MG63 (cell line): ENCODE data around the gene ALG1. TPM values are rescaled to one million over a fixed set of nuclear protein-coding genes. Genes with fewer than 3 reads are reported as not detected.
"Not testable (repeated sequence)": the region's sequence is repeated elsewhere in the genome, so short reads cannot be mapped to it uniquely, and the experiment has no call there.

Source experiments
- DNase-seq: peaks from one replicate; pipeline ENCODE4 v3.0.0-alpha.2; 2020
- H3K27me3 ChIP-seq: fragments of 250-450 bp; sonication (Bioruptor Pico); 2 replicates; pipeline ENCODE4 v1.5.1; 2020; ENCODE audit warnings: mild to moderate bottlenecking, moderate library complexity
- H3K36me3 ChIP-seq: fragments of 250-450 bp; sonication (Bioruptor Pico); 2 replicates; pipeline ENCODE4 v1.5.1; 2020; ENCODE audit warnings: mild to moderate bottlenecking, moderate library complexity
- H3K4me3 ChIP-seq: fragments of 250-450 bp; sonication (Bioruptor Pico); 2 replicates; pipeline ENCODE4 v1.5.1; 2020; ENCODE audit warnings: mild to moderate bottlenecking, moderate library complexity
- H3K9me3 ChIP-seq: fragments of 250-450 bp; sonication (Bioruptor Pico); 2 replicates; pipeline ENCODE4 v1.5.1; 2020; ENCODE audit warnings: mild to moderate bottlenecking, moderate library complexity
- total RNA-seq: library from RNA; depleted of rRNA; stranded (reverse); fragments of >200 nt; shearing (Covaris generic); gene quantifications from 2 replicates; pipeline ENCODE4 v1.2.3, GENCODE V29; 2014; ENCODE audit warnings: low replicate concordance; rRNA removed

The ALG1 gene
- total RNA-seq, 1 experiment from 2014 or later = 53.2 TPM

DNA sequence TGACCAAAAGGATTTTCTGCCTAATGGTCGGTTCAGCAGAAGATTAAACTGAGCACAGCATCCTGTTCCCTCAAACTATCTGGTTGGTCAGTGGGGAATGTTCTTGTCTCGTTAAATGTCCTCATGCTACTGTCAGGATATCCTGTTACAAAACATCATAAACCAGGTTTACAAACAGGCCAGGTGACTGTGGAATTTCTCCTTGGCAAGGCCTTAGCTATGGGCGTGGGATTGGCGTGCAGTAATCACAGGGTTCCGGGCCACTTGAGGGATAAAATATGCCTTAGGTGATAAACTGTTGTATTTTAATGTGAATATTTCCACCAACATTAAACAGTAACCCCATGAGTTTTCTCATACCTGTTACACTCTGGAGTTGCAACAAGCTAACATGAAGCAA lies 33.4 kb downstream of the ALG1 start:
- H3K27me3 ChIP-seq, H3K36me3 ChIP-seq, H3K4me3 ChIP-seq, DNase-seq, H3K9me3 ChIP-seq: not testable (repeated sequence)

DNA sequence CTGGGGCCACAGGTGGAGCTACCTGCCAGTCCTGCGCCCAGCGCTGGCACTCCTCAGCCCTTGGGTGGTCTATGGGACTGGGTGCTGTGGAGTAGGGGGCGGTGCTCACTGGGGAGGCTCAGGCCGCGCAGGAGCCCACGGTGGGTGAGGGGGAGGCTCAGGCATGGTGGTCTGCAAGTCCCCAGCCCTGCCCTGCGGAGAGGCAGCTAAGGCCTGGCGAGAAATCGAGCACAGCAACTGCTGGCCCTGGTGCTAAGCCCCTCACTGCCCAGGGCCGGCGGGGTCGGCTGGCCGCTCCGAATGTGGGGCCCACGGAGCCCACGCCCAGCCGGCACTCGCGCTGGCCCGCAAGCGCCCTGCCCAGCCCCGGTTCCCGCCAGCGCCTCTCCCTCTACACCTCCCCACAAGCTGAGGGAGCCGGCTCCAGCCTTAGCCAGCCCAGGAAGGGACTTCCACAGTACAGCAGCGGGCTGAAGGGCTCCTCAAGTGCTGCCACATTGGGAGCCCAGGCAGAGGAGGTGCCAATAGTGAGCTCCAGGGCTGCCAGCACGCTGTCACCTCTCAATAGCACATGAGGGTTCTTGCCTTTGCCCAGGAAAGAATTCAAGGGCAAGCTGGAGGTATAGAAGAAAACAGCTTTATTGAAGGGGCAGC lies 37.0 kb downstream of the ALG1 start:
- H3K4me3 ChIP-seq = no peak overlapping the region
- no peaks in the 10 kb centered on the region for H3K9me3 ChIP-seq
- H3K27me3 ChIP-seq = no peaks in the 10 kb centered on the region
- DNase-seq = no peak
- H3K36me3 ChIP-seq = no peaks in the 10 kb centered on the region

DNA sequence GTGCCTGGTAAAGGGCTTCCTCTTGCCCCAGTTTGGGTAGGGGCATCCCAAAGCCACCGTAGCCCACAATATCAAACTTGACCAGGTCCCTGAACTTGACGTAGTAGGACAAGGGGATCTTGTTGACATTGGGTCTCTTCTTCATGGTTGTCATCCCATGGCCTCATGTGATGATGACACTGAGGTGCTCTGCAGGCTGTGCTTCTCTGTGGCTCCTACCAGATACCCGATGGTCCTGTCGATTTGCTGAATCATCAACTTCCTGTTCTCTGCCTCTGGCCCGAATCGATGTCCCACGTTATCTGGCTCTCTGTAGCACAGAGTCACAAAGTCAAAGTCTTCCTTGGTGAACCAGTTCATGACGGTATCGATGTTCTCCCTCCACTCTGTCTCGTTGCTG lies 39.3 kb downstream of the ALG1 start:
- H3K27me3 ChIP-seq, H3K4me3 ChIP-seq, H3K9me3 ChIP-seq, DNase-seq, H3K36me3 ChIP-seq: not testable (repeated sequence)

DNA sequence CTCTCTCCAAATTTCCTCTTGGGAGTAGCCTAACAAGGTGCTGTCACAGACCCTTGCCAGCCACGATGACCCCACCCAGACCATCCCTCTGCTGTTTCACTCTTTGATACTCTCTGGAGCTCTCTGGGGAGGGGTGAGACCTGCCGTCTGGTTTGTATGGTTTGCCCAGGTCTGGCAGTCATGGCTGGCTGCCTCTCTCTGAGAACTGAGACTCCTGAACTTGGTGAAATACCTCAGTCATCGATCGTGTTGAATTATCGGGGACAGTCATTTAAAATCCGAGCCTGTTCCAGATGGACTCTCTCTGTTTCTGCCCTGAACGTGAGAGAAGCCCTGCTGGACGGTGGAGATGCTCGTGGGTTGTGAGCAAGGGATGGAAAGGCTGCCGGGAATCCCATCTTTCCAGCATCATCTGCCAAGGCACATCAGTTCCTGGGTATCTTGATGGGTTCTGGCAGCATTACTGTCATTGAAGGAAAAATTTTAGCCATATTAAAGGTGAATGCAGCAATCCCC lies 45.2 kb downstream of the ALG1 start:
- H3K4me3 ChIP-seq, DNase-seq: not testable (repeated sequence)
- peaks cover 19% of the 10 kb centered on the region for H3K27me3 ChIP-seq

DNA sequence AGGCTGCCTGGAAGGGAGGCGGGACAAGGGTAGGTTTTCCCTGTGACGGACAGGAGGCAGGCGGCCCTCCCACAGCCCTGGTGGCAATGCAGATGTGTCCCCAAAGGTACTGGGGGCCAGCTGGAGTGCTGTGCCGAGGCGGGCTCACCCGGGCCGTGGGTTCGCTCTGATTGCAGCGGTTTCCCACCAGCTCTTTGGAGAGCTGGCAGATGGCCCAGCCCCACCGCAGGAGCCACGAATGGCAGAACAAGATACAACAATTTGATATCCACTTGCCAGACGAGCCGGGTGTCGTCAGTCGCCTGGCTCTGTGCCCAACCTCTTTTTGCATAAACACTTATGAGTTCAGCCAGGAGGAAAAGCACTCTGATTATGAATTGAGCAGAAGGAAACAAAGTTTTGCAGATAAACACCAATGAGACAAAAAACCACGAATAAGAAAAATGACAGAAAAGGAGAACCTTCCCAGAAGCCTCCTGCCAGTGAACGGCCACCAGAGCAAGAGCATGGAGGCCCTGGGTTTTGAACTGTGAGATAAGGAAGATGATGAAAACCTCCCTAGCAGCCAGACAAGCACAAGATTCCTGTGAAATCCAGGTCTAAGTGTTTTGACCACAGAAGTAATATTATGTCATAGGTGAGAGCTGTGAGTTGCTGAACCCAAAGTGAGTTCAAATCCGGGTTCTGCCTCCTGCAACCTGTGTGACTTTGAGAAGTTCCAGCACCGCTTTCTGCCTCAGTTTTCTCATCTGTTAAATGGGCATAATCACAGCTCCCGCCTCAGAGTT lies 45.9 kb downstream of the ALG1 start:
- peak; percentile 25 for DNase-seq
- H3K9me3 ChIP-seq, H3K4me3 ChIP-seq, H3K36me3 ChIP-seq: not testable (repeated sequence)
- H3K27me3 ChIP-seq = peaks cover 19% of the 10 kb centered on the region

More for the DNA sequence above, 45.2 kb downstream of the ALG1 start:
- H3K36me3 ChIP-seq, H3K9me3 ChIP-seq: not testable (repeated sequence)

DNA sequence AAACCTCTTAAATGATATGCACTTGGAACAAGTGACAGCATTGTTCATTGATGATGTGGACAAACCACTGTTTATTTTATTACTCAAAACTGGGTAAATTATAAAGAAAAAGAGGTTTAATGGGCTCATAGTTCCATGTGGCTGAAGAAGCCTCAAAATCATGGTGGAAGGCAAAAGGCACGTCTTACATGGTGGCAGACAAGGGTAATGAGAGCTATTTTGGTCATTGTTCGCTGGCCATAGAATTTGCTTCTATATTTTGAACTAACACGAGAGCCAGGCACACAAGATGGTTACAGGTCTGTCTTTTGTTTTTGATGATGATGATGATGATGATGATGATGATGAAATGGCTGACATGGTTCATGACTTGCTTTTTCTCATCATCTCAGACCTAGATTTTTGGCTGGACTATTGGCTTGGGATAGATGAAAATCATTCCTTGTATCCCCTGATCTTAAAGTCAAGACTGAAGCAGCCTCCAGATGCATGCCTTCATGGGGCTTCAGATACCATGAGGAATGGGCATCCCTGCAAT lies 59.9 kb downstream of the ALG1 start:
- H3K36me3 ChIP-seq, H3K9me3 ChIP-seq, DNase-seq, H3K27me3 ChIP-seq, H3K4me3 ChIP-seq: not testable (repeated sequence)

DNA sequence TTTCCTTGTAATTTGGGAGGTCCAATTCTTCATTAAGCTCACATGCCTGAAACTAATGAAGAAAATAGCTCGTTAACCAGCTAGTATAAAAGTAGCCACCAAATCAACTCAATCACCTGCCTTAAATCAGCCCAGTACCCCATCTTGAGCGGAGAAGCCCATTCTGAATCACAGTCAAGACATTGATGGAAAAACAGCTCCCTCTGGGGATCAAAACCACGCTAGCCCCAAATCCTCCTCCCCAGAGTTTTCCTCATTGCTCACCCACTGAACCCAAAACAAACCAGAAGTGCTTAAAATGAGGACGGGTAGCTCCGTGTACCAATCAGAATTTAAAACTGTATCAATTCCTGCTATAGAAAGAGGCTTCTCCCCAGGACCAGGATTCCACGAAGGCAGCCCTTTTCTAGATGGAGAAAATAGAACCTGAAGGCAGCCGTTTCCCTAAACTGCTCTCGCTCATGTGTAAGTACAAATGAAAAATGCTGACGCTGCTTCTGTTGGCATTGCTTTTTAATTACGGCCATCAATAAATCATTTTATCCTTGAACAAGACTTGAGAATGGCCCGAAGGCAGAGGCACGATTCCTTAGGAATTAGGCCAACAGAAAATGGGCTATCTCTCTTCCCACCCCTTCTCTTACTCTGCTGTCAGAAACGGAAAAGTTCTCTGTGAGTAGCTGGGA lies 61.4 kb downstream of the ALG1 start:
- H3K27me3 ChIP-seq, DNase-seq, H3K36me3 ChIP-seq, H3K9me3 ChIP-seq, H3K4me3 ChIP-seq: not testable (repeated sequence)

DNA sequence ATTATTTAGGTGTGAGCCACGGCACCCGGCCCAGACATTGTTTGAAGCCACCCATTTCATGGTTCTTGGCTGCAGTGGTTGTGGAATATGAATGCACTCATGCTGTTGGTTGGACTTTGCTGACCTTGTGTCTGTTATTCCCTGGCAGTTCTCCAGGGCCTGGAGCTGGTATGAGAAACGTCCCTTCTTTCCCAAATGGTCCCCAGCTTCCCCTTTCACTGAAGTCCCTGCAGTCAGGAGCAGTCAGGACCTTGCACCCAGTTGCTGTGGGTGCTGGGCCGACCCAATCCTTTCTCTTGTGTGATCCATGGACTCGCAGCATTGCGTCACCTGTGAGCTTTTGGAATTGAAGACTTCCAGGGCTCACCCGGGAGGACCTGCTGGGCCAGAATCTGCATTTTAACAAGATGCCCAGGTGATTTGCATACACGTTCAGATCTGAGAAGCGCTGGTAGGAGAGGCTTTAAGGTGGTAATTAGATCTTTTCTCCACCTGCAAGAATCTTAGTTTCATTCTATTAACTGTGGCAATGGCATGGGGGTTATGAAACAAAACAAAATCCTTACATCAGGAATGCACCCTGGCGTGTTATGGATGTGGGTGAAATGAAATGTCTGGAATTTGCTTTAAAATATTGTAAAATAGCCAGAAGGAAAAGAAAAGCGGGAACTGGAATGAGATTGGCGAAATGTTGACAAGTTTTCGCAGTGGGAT lies 63.3 kb downstream of the ALG1 start:
- not testable (repeated sequence) for H3K4me3 ChIP-seq, DNase-seq, H3K9me3 ChIP-seq, H3K27me3 ChIP-seq, H3K36me3 ChIP-seq

Other genes with a start within 250 kb of the ALG1 start
- gene GLYR1, start 224.6 kb upstream of the ALG1 start, total RNA-seq = 44.6 and 45.2 TPM in 2 replicates
- 27.3 and 27.7 TPM in 2 replicates for gene UBN1, start 224.4 kb upstream of the ALG1 start, total RNA-seq
- gene PPL, start 134.7 kb upstream of the ALG1 start, total RNA-seq = 0.07 and 0.36 TPM in 2 replicates
- not detected in 2 replicates for gene SEC14L5, start 113.5 kb upstream of the ALG1 start, total RNA-seq
- gene NAGPA, start 37.9 kb upstream of the ALG1 start, total RNA-seq = 43.8 and 55.4 TPM in 2 replicates
- not detected in 2 replicates for gene C16orf89, start 5.9 kb upstream of the ALG1 start, total RNA-seq
- gene EEF2KMT, start 26.0 kb downstream of the ALG1 start, total RNA-seq = 19.5 and 19.7 TPM in 2 replicates